ENCODE results near the gene IKZF4. TPM values are rescaled to one million over a fixed set of nuclear protein-coding genes. Genes with fewer than 3 reads are reported as not detected.

IKZF4 gene
- total RNA-seq, result 1 to 10 TPM; 5.9 to 8.2 (median 8.1) TPM
- 1 to 10 TPM; 1.6 to 5.2 (median 2.3) TPM for polyA plus RNA-seq
- long read RNA-seq, donor 1, partial matches to known transcripts, result 0 of 1 reads
- long read RNA-seq, donor 1, other reads (novel, unspliced or antisense), result 1 of 1 reads
- long read RNA-seq, donor 2, partial matches to known transcripts, result 0 of 5 reads
- long read RNA-seq, donor 2, other reads (novel, unspliced or antisense), result 5 of 5 reads

- Histone ChIP-seq H3K4me3 (peak within 1 kb of the TSS; percentile 18), H3K27me3 (ENCODE audit: insufficient read depth in 3 of 3, low read length in 2 of 3) (no peaks in the 10 kb centered on the region), H3K9me3 (no peaks in the 10 kb centered on the region), H3K27ac (peak within 1 kb of the TSS; percentile 4), H3K4me1 (no peaks in the 10 kb centered on the region), H3K36me3 (ENCODE audit: insufficient read depth in 1 of 2, low read depth in 1 of 2) (peaks cover 0 to 33% of the 10 kb centered on the region in 2 donors)
- intact Hi-C loops (cut with DNase I), result no loop called here
- ATAC-seq (peak in 3 of 4 donors; percentile 50 to 70 (median 52)), DNase-seq (peak; percentile 58 to 67)
- WGBS, 3 donors, result 43 to 47% (median 44%) methylated on average over 7 to 10 of the region's 10 CpGs
- no peak for TF ChIP-seq CTCF (IDR thresholded peaks at IDR 0.05)
Observed at GRCh38 chr12:56020423-56021184, at the start of gene IKZF4. Gene IKZF4, plus strand, starts transcription at chr12:56021043. Its CDS starts 451 bp downstream, at chr12:56021494.

GRCh38 chr12:55972042-55972441, 48.8 kb upstream of the IKZF4 start:
- peaks cover 32% of the 10 kb centered on the region for H3K4me1 ChIP-seq
- intact Hi-C loops (cut with DNase I), result no loop called here
- H3K27ac ChIP-seq, result peak overlapping the region; percentile 95
- no peak for TF ChIP-seq CTCF (IDR thresholded peaks at IDR 0.05)
- no peaks in the 10 kb centered on the region for H3K27me3 ChIP-seq (ENCODE audit: insufficient read depth in 3 of 3, low read length in 2 of 3)
- H3K9me3 ChIP-seq, result no peaks in the 10 kb centered on the region
- WGBS, 3 donors, result 50 to 61% (median 54%) methylated on average over 3 of the region's 3 CpGs
- ATAC-seq, result no peak
- peaks cover 0 to 7% of the 10 kb centered on the region in 2 donors for H3K36me3 ChIP-seq (ENCODE audit: insufficient read depth in 1 of 2, low read depth in 1 of 2)
- peak overlapping the region; percentile 77 for H3K4me3 ChIP-seq
- DNase-seq, result no peak

GRCh38 chr12:55972456-55972855, 48.4 kb upstream of the IKZF4 start:
- Histone ChIP-seq H3K27ac (peak overlapping the region; percentile 95), H3K4me3 (peak overlapping the region; percentile 77), H3K36me3 (ENCODE audit: insufficient read depth in 1 of 2, low read depth in 1 of 2) (peaks cover 0 to 7% of the 10 kb centered on the region in 2 donors), H3K9me3 (no peaks in the 10 kb centered on the region), H3K4me1 (peaks cover 28% of the 10 kb centered on the region), H3K27me3 (ENCODE audit: insufficient read depth in 3 of 3, low read length in 2 of 3) (no peaks in the 10 kb centered on the region)
- DNase-seq, result no peak
- TF ChIP-seq CTCF (IDR thresholded peaks at IDR 0.05), result no peak
- 34 to 52% (median 41%) methylated on average over 1 of the region's 1 CpG for WGBS, 3 donors
- intact Hi-C loops (cut with DNase I), result no loop called here
- no peak for ATAC-seq

- ATAC-seq, result no peak
Observed at GRCh38 chr12:55972911-55973598, 47.8 kb upstream of the IKZF4 start.

More at GRCh38 chr12:55972911-55973598, 47.8 kb upstream of the IKZF4 start:
- DNase-seq, result no peak
- Histone ChIP-seq H3K27me3 (ENCODE audit: insufficient read depth in 3 of 3, low read length in 2 of 3) (no peaks in the 10 kb centered on the region), H3K4me1 (peaks cover 27% of the 10 kb centered on the region), H3K27ac (peak overlapping the region; percentile 95), H3K36me3 (ENCODE audit: insufficient read depth in 1 of 2, low read depth in 1 of 2) (peaks cover 0 to 7% of the 10 kb centered on the region in 2 donors), H3K4me3 (peak overlapping the region; percentile 77), H3K9me3 (no peaks in the 10 kb centered on the region)
- 0 to 1% (median 1%) methylated on average over 18 of the region's 18 CpGs for WGBS, 3 donors
- intact Hi-C loops (cut with DNase I), result no loop called here
- no peak for TF ChIP-seq CTCF (IDR thresholded peaks at IDR 0.05)
